OCI-LY7 (cell line): ENCODE measurements around the gene SUPT3H. TPM values are rescaled to one million over a fixed set of nuclear protein-coding genes. Genes with fewer than 3 reads are reported as not detected.

Source experiments
- BruUV-seq: library from RNA; stranded (reverse); fragments of 400-500 nt; replicated peaks from 2 replicates; lab custom pipeline; 2021; lab: Mats Ljungman, UMichigan
- CTCF ChIA-PET: fragments of 300-600 bp; sonication (Branson Sonifier 250); formaldehyde crosslinking; loops from one replicate; lab custom pipeline; 2022; ENCODE audit warnings: antibody characterized with exemption; ENCODE audit not compliant: unreplicated experiment; lab: Charles Lee
- POLR2A ChIA-PET: fragments of 300-600 bp; sonication (Branson Sonifier 250); formaldehyde crosslinking; loops from one replicate; lab custom pipeline; 2022; ENCODE audit warnings: antibody characterized with exemption; lab: Charles Lee
- DNase-seq: peaks from one replicate; pipeline ENCODE4 v3.0.0-alpha.2; 2015; ENCODE audit warnings: low spot score
- H2AFZ ChIP-seq: fragments of 200-600 bp; sonication (generic), shearing (Covaris generic); 2 replicates; pipeline ENCODE4 v1.6.1; 2014; ENCODE audit warnings: mild to moderate bottlenecking, antibody characterized with exemption, low read length, moderate library complexity
- H3K27ac ChIP-seq: fragments of 200-600 bp; sonication (generic); 2 replicates; pipeline ENCODE4 v1.5.1; 2014; ENCODE audit warnings: mixed run types, low read depth, mild to moderate bottlenecking, moderate library complexity, low read length, inconsistent platforms; ENCODE audit not compliant: poor library complexity, severe bottlenecking
- H3K36me3 ChIP-seq: fragments of 200-600 bp; sonication (generic); 2 replicates; pipeline ENCODE4 v1.6.1; 2014; ENCODE audit warnings: mild to moderate bottlenecking, antibody characterized with exemption, low read length, moderate library complexity, mixed read lengths; ENCODE audit not compliant: insufficient read depth
- H3K4me1 ChIP-seq: fragments of 200-600 bp; sonication (generic); 2 replicates; pipeline ENCODE4 v1.5.1; 2014; ENCODE audit warnings: mild to moderate bottlenecking, low read length; ENCODE audit not compliant: insufficient read depth, poor library complexity, severe bottlenecking
- H3K4me2 ChIP-seq: fragments of 200-600 bp; sonication (generic); 2 replicates; pipeline ENCODE4 v1.6.1; 2014; ENCODE audit warnings: mild to moderate bottlenecking, low read length
- H3K4me3 ChIP-seq: fragments of 200-600 bp; sonication (generic); 2 replicates; pipeline ENCODE4 v1.5.1; 2014; ENCODE audit warnings: mild to moderate bottlenecking, low read depth, low read length; ENCODE audit not compliant: poor library complexity, severe bottlenecking
- H3K79me2 ChIP-seq: fragments of 200-600 bp; sonication (generic); 2 replicates; pipeline ENCODE4 v1.6.1; 2016; ENCODE audit warnings: low read depth, mild to moderate bottlenecking, low read length, moderate library complexity, mixed read lengths; ENCODE audit not compliant: insufficient read depth
- H3K9me2 ChIP-seq: fragments of 200-600 bp; sonication (generic); 2 replicates; pipeline ENCODE4 v1.6.1; 2016; ENCODE audit warnings: mild to moderate bottlenecking, low read length, mixed read lengths; ENCODE audit not compliant: insufficient read depth
- H3K9me3 ChIP-seq: fragments of 200-600 bp; sonication (generic); 2 replicates; pipeline ENCODE4 v1.6.1; 2014; ENCODE audit warnings: mild to moderate bottlenecking, mixed run types, low read length, mixed read lengths
- H4K20me1 ChIP-seq: fragments of 200-600 bp; sonication (generic); 2 replicates; pipeline ENCODE4 v1.6.1; 2014; ENCODE audit warnings: mild to moderate bottlenecking, antibody characterized with exemption, low read length, moderate library complexity, mixed read lengths; ENCODE audit not compliant: insufficient read depth
- CTCF ChIP-seq: fragments of 200-600 bp; sonication (generic); conservative IDR thresholded peaks from 2 replicates; pipeline ENCODE4 v1.5.1; 2014; ENCODE audit warnings: mild to moderate bottlenecking, antibody characterized with exemption, low read length, moderate library complexity, mixed read lengths
- EZH2phosphoT487 ChIP-seq: fragments of 200-600 bp; sonication (generic); IDR thresholded peaks from 2 replicates; pipeline ENCODE4 v1.6.1; 2018; ENCODE audit warnings: low read depth, borderline replicate concordance, mild to moderate bottlenecking, mixed run types, antibody characterized with exemption, low read length, moderate library complexity, mixed read lengths
- intact Hi-C: fragments of 100-400 bp; cut with micrococcal nuclease; formaldehyde crosslinking; loops from one replicate; pipeline ENCODE4 v1.10.0; 2022; ENCODE audit not compliant: unreplicated experiment
- total RNA-seq, 2 experiments: library from RNA; depleted of rRNA in 1 of 2; stranded (reverse); fragments of >200 nt in 1 of 2; shearing (Covaris generic) in 1 of 2; gene quantifications; 2 replicates each; pipeline ENCODE4 v1.2.3, GENCODE V29; 2014 to 2022

Gene SUPT3H
- total RNA-seq, 2 experiments from 2014 or later = 1.1 to 7.1 TPM

DNA sequence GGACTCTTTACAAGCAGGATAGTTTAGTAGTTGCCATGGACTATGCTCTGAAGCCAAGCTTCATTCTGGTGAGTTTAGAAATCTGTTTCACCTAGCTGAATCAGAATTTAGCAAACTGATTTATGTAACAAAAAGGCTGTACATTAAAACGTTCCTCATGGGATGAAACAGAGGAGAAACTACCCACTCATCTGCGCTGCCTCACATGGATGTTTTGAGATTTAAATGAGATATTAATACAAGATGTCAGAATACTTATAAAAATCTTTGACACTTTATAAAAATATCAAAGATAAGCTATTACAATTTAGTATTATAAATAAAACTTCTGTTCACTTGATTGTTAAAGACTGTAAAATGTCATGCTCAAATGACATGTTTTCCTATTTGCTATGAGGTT, 32.8 kb downstream of the SUPT3H start:
- no peaks in the 10 kb centered on the region for H3K4me1 ChIP-seq
- no peaks in the 10 kb centered on the region for H4K20me1 ChIP-seq
- no peaks in the 10 kb centered on the region for H3K79me2 ChIP-seq
- CTCF ChIA-PET = no interaction called here
- POLR2A ChIA-PET = no interaction called here
- H2AFZ ChIP-seq = no peak overlapping the region
- H3K9me3 ChIP-seq = no peaks in the 10 kb centered on the region
- H3K4me3 ChIP-seq = no peak overlapping the region
- no peak overlapping the region for H3K4me2 ChIP-seq
- TF ChIP-seq EZH2phosphoT487 (no peak), CTCF (no peak)
- H3K36me3 ChIP-seq = no peaks in the 10 kb centered on the region
- no peak overlapping the region for H3K27ac ChIP-seq
- intact Hi-C loops = no loop called here
- BruUV-seq = no TSS peak
- no peaks in the 10 kb centered on the region for H3K9me2 ChIP-seq
- DNase-seq = no peak

DNA sequence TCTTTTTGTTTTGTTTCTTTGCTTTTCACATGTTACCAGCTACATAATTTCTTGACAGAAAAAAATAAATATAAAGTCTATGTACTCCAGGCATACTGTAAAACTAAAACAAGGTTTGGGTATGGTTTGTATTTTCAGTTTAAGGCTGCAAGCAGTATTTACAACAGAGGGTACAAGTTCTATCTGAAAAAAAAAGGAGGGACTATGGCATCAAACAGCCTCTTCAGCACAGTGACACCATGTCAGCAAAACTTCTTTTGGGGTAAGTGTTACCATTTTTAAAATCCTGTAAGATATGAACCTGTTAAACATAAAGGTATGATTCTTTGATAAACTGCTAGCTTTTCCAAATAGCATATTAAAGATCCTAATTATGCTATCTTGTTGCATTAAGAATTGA, 49.2 kb downstream of the SUPT3H start:
- POLR2A ChIA-PET = interaction anchor here (1.0 to 1.3 kb wide), 2 partner anchors 11 kb away, joined by 4 to 5 read pairs; no protein-coding TSS in a partner anchor
- TF ChIP-seq EZH2phosphoT487 (no peak), CTCF (no peak)

DNA sequence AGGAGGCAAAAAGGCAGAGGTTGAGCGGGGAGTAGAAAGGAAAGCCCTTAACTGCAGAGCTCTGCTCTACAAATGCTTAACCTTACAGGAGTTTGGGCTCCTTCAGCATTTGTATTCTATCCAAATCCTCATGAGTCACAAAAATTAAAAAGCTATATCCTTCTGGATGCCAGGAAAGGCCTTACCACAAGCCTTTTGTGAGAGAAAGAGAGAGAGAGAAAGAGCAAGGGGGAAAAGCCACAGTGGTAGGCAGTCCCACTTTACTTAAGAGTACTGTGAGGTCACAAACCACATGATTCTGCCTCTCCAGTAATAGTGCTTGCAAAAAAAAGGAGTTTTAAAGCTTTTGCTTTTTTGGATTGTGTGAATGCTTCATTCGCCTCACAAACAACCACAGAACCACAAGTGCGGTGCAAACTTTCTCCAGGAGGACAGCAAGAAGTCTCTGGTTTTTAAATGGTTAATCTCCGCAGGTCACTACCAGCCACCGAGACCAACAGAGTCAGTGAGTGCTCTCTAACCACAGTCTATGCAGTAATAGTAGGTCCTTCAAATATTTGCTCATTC, 49.7 kb downstream of the SUPT3H start, which contains the start of gene RUNX2:
Gene RUNX2, plus strand, starts transcription at position 375 of the 567 bp plus-strand sequence. CDS start 397 bp downstream, outside the sequence.
- H4K20me1 ChIP-seq = 0 out of 2 replicates have a peak, but pooled peaks cover 3% of the 10 kb centered on the region
- H3K4me1 ChIP-seq = no peaks in the 10 kb centered on the region
- no peaks in the 10 kb centered on the region for H3K79me2 ChIP-seq
- H3K9me2 ChIP-seq = no peaks in the 10 kb centered on the region
- no peaks in the 10 kb centered on the region for H3K36me3 ChIP-seq
- H3K27ac ChIP-seq = no peak within 1 kb of the TSS
- no peak within 1 kb of the TSS for H3K4me3 ChIP-seq
- ChIA-PET POLR2A (interaction anchor here (1.0 kb wide), 1 partner anchor 11 kb away, joined by 4 read pairs; no protein-coding TSS in a partner anchor), CTCF (no interaction called here)
- H2AFZ ChIP-seq = no peak within 1 kb of the TSS
- TF ChIP-seq CTCF = no peak
- no peak for TF ChIP-seq EZH2phosphoT487
- BruUV-seq = no TSS peak
- no peak within 1 kb of the TSS for H3K4me2 ChIP-seq
- no peaks in the 10 kb centered on the region for H3K9me3 ChIP-seq
- intact Hi-C loops = no loop called here
- no peak for DNase-seq

More for the DNA sequence above, 49.2 kb downstream of the SUPT3H start:
- H3K9me3 ChIP-seq = no peaks in the 10 kb centered on the region
- no peaks in the 10 kb centered on the region for H3K36me3 ChIP-seq
- H4K20me1 ChIP-seq = 0 out of 2 replicates have a peak, but pooled peaks cover 3% of the 10 kb centered on the region
- no TSS peak for BruUV-seq
- H3K79me2 ChIP-seq = no peaks in the 10 kb centered on the region
- no peak overlapping the region for H3K27ac ChIP-seq
- no peak overlapping the region for H3K4me2 ChIP-seq
- no peak overlapping the region for H3K4me3 ChIP-seq
- CTCF ChIA-PET = no interaction called here
- no peaks in the 10 kb centered on the region for H3K4me1 ChIP-seq
- H3K9me2 ChIP-seq = no peaks in the 10 kb centered on the region
- no peak for DNase-seq
- intact Hi-C loops = no loop called here
- H2AFZ ChIP-seq = no peak overlapping the region
